Kidney (tissue), 14 donors: ENCODE results near the gene KPNA5. TPM values are rescaled to one million over a fixed set of nuclear protein-coding genes. Genes with fewer than 3 reads are reported as not detected.

ENCODE experiments used
- DNase-seq, 5 donors: peaks; one replicate each; pipeline ENCODE4 v3.0.0-alpha.2; 2013 to 2020
- FAIRE-seq: peaks from 2 replicates; lab custom pipeline; 2012; peaks lifted over from hg19 to GRCh38; lab: Jason Lieb, UNC
- H3K27ac ChIP-seq, 2 donors: one replicate each; pipeline ENCODE4 v1.7.0; 2013; ENCODE audit warnings: low read depth in 2 of 2, low read length in 2 of 2, inconsistent platforms in 1 of 2
- H3K27me3 ChIP-seq: one replicate; pipeline ENCODE4 v1.7.1; 2013; ENCODE audit warnings: low read length, inconsistent platforms; ENCODE audit not compliant: control insufficient read depth, insufficient read depth
- H3K36me3 ChIP-seq, 3 donors: one replicate each; pipeline versions ENCODE4 v1.7.0 to v1.7.1; 2013; ENCODE audit warnings: low read length in 3 of 3, control low read depth in 1 of 3, inconsistent platforms in 1 of 3; ENCODE audit not compliant: insufficient read depth in 3 of 3, control insufficient read depth in 2 of 3
- H3K4me1 ChIP-seq, 3 donors: one replicate each; pipeline versions ENCODE4 v1.7.0 to v1.7.1; 2013; ENCODE audit warnings: low read length in 3 of 3, inconsistent platforms in 1 of 3, low read depth in 1 of 3; ENCODE audit not compliant: control insufficient read depth in 2 of 3, insufficient read depth in 2 of 3
- H3K4me3 ChIP-seq, 3 donors: one replicate each; pipeline versions ENCODE4 v1.7.0 to v1.8.1; 2013; ENCODE audit warnings: low read length in 3 of 3, control low read depth in 1 of 3, inconsistent platforms in 1 of 3
- H3K9ac ChIP-seq, 3 donors: one replicate each; pipeline versions ENCODE4 v1.7.0 to v1.7.1; 2013; ENCODE audit warnings: low read length in 3 of 3, control low read depth in 1 of 3, inconsistent platforms in 1 of 3
- H3K9me3 ChIP-seq, 3 donors: one replicate each; pipeline versions ENCODE4 v1.7.0 to v1.7.1; 2013; ENCODE audit warnings: low read length in 3 of 3, control low read depth in 1 of 3, inconsistent platforms in 1 of 3; ENCODE audit not compliant: control insufficient read depth in 2 of 3, insufficient read depth in 1 of 3
- intact Hi-C: fragments of 100-400 bp; cut with DNase I; formaldehyde crosslinking; loops from one replicate; pipeline ENCODE4 v1.11.1; 2022
- polyA plus RNA-seq: library from polyadenylated mRNA; stranded (reverse); fragments of 350-450 nt; fragmentation: Illumina TruSeq; extraction: RNeasy Lipid Tissue Mini Kit (QIAGEN cat#74804); gene quantifications from one replicate; pipeline ENCODE4 v1.2.3, GENCODE V29; 2014; ENCODE audit warnings: low read depth, low replicate concordance; ENCODE audit not compliant: insufficient read depth
- total RNA-seq: library from RNA; stranded (reverse); fragmentation: NEBNext Ultra II Directional; extraction: Animal tissue kit (Norgen Biotek cat#: 25700); gene quantifications from one replicate; pipeline ENCODE4 v1.2.1, GENCODE V29; 2021
- TF ChIP-seq, protein P1 (sequence below): IDR thresholded peaks from 3 replicates; pipeline ENCODE4 v1.5.1; 2012; ENCODE audit warnings: mild to moderate bottlenecking, moderate library complexity, borderline replicate concordance; ENCODE audit not compliant: insufficient read depth; ENCODE audit errors: extremely low read depth
- donor health status: control.
- donor health status: control.
- donor health status: control.
- donor health status: control.
- donor health status: control.
- donor health status: DM: yes; HTN: yes; CAD: no.
- donor health status: Normal renal cell carcinoma (clear cell type).

The KPNA5 gene
- total and polyA plus RNA-seq, 2 donors from 2014 or later, result 2.5 to 18.2 TPM

GRCh38 chr6:116648156-116648555 is 32.9 kb upstream of the KPNA5 start:
- intact Hi-C loops, result no loop called here
- Histone ChIP-seq H3K4me3 (no peak overlapping the region), H3K9me3 (no peaks in the 10 kb centered on the region), H3K27me3 (no peaks in the 10 kb centered on the region), H3K4me1 (no peaks in the 10 kb centered on the region), H3K27ac (no peak overlapping the region), H3K36me3 (peaks cover 0 to 3% (median 3%) of the 10 kb centered on the region in 3 donors), H3K9ac (no peak overlapping the region)
- FAIRE-seq (no peak), DNase-seq (peak in 2 of 5 donors; percentile 45 to 75)
- TF ChIP-seq, protein P1, sequence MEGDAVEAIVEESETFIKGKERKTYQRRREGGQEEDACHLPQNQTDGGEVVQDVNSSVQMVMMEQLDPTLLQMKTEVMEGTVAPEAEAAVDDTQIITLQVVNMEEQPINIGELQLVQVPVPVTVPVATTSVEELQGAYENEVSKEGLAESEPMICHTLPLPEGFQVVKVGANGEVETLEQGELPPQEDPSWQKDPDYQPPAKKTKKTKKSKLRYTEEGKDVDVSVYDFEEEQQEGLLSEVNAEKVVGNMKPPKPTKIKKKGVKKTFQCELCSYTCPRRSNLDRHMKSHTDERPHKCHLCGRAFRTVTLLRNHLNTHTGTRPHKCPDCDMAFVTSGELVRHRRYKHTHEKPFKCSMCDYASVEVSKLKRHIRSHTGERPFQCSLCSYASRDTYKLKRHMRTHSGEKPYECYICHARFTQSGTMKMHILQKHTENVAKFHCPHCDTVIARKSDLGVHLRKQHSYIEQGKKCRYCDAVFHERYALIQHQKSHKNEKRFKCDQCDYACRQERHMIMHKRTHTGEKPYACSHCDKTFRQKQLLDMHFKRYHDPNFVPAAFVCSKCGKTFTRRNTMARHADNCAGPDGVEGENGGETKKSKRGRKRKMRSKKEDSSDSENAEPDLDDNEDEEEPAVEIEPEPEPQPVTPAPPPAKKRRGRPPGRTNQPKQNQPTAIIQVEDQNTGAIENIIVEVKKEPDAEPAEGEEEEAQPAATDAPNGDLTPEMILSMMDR, result no peak

- H3K9ac ChIP-seq, result no peak overlapping the region
- TF ChIP-seq, protein P1, result no peak
- no peaks in the 10 kb centered on the region for H3K4me1 ChIP-seq
- intact Hi-C loops, result no loop called here
- H3K4me3 ChIP-seq, result no peak overlapping the region
- H3K27ac ChIP-seq, result no peak overlapping the region
- no peaks in the 10 kb centered on the region for H3K9me3 ChIP-seq
- FAIRE-seq, result no peak
- DNase-seq, result no peak
- H3K27me3 ChIP-seq, result no peaks in the 10 kb centered on the region
- peaks cover 0 to 3% (median 3%) of the 10 kb centered on the region in 3 donors for H3K36me3 ChIP-seq
These were observed 31.9 kb upstream of the KPNA5 start for GRCh38 chr6:116649129-116649528.

DNA sequence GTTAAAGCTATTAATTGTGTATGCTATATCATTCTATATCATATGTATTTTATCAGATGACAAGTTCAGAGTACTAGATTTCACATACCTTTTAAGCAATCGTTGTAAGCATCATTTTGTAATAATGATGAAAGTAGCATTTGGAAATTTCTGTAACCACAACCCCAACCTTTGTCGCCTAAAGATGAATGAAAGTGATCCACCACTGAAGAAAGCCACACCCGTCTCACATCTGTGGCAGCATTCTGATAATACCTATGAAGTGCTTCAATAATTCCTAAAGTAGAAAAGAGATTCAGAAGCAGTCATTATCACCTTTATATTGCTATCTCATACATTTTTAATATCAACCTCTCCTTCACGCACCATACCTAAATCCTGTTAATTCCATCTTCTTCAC is 29.1 kb upstream of the KPNA5 start:
- Histone ChIP-seq H3K27ac (no peak overlapping the region), H3K4me3 (no peak overlapping the region), H3K9me3 (no peaks in the 10 kb centered on the region), H3K9ac (no peak overlapping the region), H3K36me3 (peaks cover 0 to 7% (median 3%) of the 10 kb centered on the region in 3 donors), H3K27me3 (no peaks in the 10 kb centered on the region), H3K4me1 (no peaks in the 10 kb centered on the region)
- DNase-seq (no peak), FAIRE-seq (no peak)
- TF ChIP-seq, protein P1, result no peak
- intact Hi-C loops, result no loop called here

DNA sequence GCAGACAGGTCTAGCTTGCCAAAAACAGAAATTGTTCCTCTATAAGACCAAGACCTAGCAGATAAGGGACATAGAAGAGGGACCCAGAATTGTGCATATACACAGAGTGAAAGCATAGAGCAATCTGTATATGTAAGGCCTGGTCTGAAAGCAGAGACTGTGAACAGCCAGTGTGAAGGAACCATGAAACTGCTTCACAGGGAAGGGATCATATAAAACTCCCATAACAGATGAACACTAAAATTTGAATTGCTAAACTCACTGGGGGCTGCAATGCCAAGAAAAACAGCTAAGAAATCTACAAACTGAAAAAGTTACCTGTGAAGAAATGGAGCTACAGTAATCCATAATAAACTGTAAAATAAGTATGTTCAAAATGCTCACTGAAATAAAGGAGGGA is 19.4 kb upstream of the KPNA5 start:
- Histone ChIP-seq H3K4me3 (no peak overlapping the region), H3K9ac (no peak overlapping the region), H3K9me3 (no peaks in the 10 kb centered on the region), H3K36me3 (no peaks in the 10 kb centered on the region), H3K4me1 (peaks cover 0 to 2% (median 0%) of the 10 kb centered on the region in 3 donors), H3K27me3 (no peaks in the 10 kb centered on the region), H3K27ac (no peak overlapping the region)
- DNase-seq (no peak), FAIRE-seq (no peak)
- intact Hi-C loops, result no loop called here
- TF ChIP-seq, protein P1, result no peak
